Activated CD8-positive, alpha-beta T cell treated with anti-CD3 and anti-CD28 coated beads for 36 hours (primary cell): Measurements from ENCODE around the gene EIF4E3. TPM values are rescaled to one million over a fixed set of nuclear protein-coding genes. Genes with fewer than 3 reads are reported as not detected.

ENCODE experiments used
- ATAC-seq: fragments of 200-7000 bp; cut with Tn5 transposase; one replicate; pipeline ENCODE4 v1.10.0; 2021; ENCODE audit warnings: mild to moderate bottlenecking, moderate library complexity
- CTCF ChIA-PET: fragments of 350-600 bp; sonication (Branson Sonifier 250); formaldehyde crosslinking; loops from one replicate; lab custom pipeline; 2021; ENCODE audit warnings: antibody characterized with exemption; lab: Charles Lee
- POLR2A ChIA-PET: fragments of 350-600 bp; sonication (Branson Sonifier 250); formaldehyde crosslinking; loops from one replicate; lab custom pipeline; 2021; ENCODE audit warnings: antibody characterized with exemption; lab: Charles Lee
- DNase-seq: peaks from one replicate; pipeline ENCODE4 v3.0.0-alpha.2; 2020
- H3K27ac Mint-ChIP-seq: one replicate; pipeline ENCODE4 v1.8.0; 2021; ENCODE audit warnings: mild to moderate bottlenecking, mixed read lengths
- H3K27me3 Mint-ChIP-seq: one replicate; pipeline ENCODE4 v1.8.0; 2021; ENCODE audit warnings: mixed read lengths
- H3K36me3 Mint-ChIP-seq: one replicate; pipeline ENCODE4 v1.8.0; 2021; ENCODE audit warnings: low read depth, mixed read lengths
- H3K4me1 Mint-ChIP-seq: one replicate; pipeline ENCODE4 v1.8.0; 2021; ENCODE audit warnings: low read depth, mixed read lengths
- H3K4me3 Mint-ChIP-seq: one replicate; pipeline ENCODE4 v1.8.0; 2021; ENCODE audit warnings: mild to moderate bottlenecking, moderate library complexity, mixed read lengths
- H3K9me3 Mint-ChIP-seq: one replicate; pipeline ENCODE4 v1.8.0; 2021; ENCODE audit warnings: mixed read lengths
- CTCF ChIP-seq: fragments of 200-600 bp; IDR thresholded peaks from one replicate; pipeline ENCODE4 v1.8.0; 2022; ENCODE audit warnings: antibody characterized with exemption, mild to moderate bottlenecking
- intact Hi-C: fragments of 100-400 bp; cut with micrococcal nuclease; formaldehyde crosslinking; loops from one replicate; pipeline ENCODE4 v1.10.0; 2022
- total RNA-seq, 2 experiments: library from RNA; stranded (reverse); gene quantifications; one replicate each; pipeline ENCODE4 v1.2.3, GENCODE V29; 2021

The EIF4E3 gene
- total RNA-seq, 2 experiments from 2014 or later: 29.3 to 30.4 TPM

- DNase-seq (no peak), ATAC-seq (no peak)
- Mint-ChIP-seq H3K27ac (no peak overlapping the region), H3K4me1 (peaks cover 4% of the 10 kb centered on the region), H3K9me3 (no peaks in the 10 kb centered on the region), H3K36me3 (no peaks in the 10 kb centered on the region), H3K27me3 (peaks cover 19% of the 10 kb centered on the region), H3K4me3 (no peak overlapping the region)
- no peak for TF ChIP-seq CTCF
- POLR2A ChIA-PET: no interaction called here
- CTCF ChIA-PET: no interaction called here
- intact Hi-C loops: no loop called here
Measured at GRCh38 chr3:71759401-71759800, 34.2 kb upstream of the EIF4E3 start.

- Mint-ChIP-seq H3K27ac (no peak overlapping the region), H3K9me3 (no peaks in the 10 kb centered on the region), H3K4me3 (no peak overlapping the region), H3K4me1 (peaks cover 4% of the 10 kb centered on the region), H3K36me3 (no peaks in the 10 kb centered on the region), H3K27me3 (peaks cover 20% of the 10 kb centered on the region)
- TF ChIP-seq CTCF: no peak
- intact Hi-C loops: no loop called here
- ChIA-PET POLR2A (no interaction called here), CTCF (interaction anchor here (1.3 to 1.5 kb wide), 2 partner anchors 28 to 47 kb away, joined by 3 to 4 read pairs; no protein-coding TSS in a partner anchor)
- DNase-seq (no peak), ATAC-seq (no peak)
Measured at GRCh38 chr3:71758091-71758490, 32.9 kb upstream of the EIF4E3 start.

- no peak for TF ChIP-seq CTCF
- no peak for ATAC-seq
- ChIA-PET CTCF (interaction anchor here (1.1 kb wide), 2 partner anchors 43 to 120 kb away, joined by 3 read pairs; no protein-coding TSS in a partner anchor), POLR2A (interaction anchor here (0.5 kb wide), 1 partner anchor 348 kb away, joined by 3 read pairs; no protein-coding TSS in a partner anchor)
- intact Hi-C loops: no loop called here
- no peak for DNase-seq
- H3K9me3 Mint-ChIP-seq: no peaks in the 10 kb centered on the region
- H3K36me3 Mint-ChIP-seq: no peaks in the 10 kb centered on the region
- peaks cover 40% of the 10 kb centered on the region for H3K27me3 Mint-ChIP-seq
- peaks cover 7% of the 10 kb centered on the region for H3K4me1 Mint-ChIP-seq
- H3K27ac Mint-ChIP-seq: no peak overlapping the region
- H3K4me3 Mint-ChIP-seq: peak overlapping the region; percentile 62
Measured at GRCh38 chr3:71754610-71755253, 29.5 kb upstream of the EIF4E3 start.

GRCh38 chr3:71753701-71754609, 28.8 kb upstream of the EIF4E3 start, which contains the start of gene GPR27:
TSS of gene GPR27 (plus strand) at chr3:71753855. CDS start at chr3:71754050, 195 bp downstream.
- TF ChIP-seq CTCF: no peak
- peaks cover 38% of the 10 kb centered on the region for H3K27me3 Mint-ChIP-seq
- H3K4me3 Mint-ChIP-seq: peak within 1 kb of the TSS; percentile 62
- peaks cover 7% of the 10 kb centered on the region for H3K4me1 Mint-ChIP-seq
- POLR2A ChIA-PET: interaction anchor here (0.5 kb wide), 1 partner anchor 348 kb away, joined by 3 read pairs; no protein-coding TSS in a partner anchor
- intact Hi-C loops: no loop called here
- no peak within 1 kb of the TSS for H3K27ac Mint-ChIP-seq
- CTCF ChIA-PET: interaction anchor here (1.0 to 1.1 kb wide), 3 partner anchors 25 to 121 kb away, joined by 3 to 4 read pairs (median 3); no protein-coding TSS in a partner anchor
- peak; percentile 28 for DNase-seq
- no peaks in the 10 kb centered on the region for H3K9me3 Mint-ChIP-seq
- no peaks in the 10 kb centered on the region for H3K36me3 Mint-ChIP-seq
- ATAC-seq: peak; percentile 67
